DMS79 (cell line): ENCODE measurements around the gene FPGS.
A peak's percentile ranks its signal among the peaks of the same experiment; 100 is the strongest.
"Not testable (repeated sequence)": the region's sequence is repeated elsewhere in the genome, so short reads cannot be mapped to it uniquely, and the experiment has no call there.

Experiments used
- DNase-seq: peaks from one replicate; lab custom pipeline; 2025; lab: John Stamatoyannopoulos, UW

The FPGS gene

DNA sequence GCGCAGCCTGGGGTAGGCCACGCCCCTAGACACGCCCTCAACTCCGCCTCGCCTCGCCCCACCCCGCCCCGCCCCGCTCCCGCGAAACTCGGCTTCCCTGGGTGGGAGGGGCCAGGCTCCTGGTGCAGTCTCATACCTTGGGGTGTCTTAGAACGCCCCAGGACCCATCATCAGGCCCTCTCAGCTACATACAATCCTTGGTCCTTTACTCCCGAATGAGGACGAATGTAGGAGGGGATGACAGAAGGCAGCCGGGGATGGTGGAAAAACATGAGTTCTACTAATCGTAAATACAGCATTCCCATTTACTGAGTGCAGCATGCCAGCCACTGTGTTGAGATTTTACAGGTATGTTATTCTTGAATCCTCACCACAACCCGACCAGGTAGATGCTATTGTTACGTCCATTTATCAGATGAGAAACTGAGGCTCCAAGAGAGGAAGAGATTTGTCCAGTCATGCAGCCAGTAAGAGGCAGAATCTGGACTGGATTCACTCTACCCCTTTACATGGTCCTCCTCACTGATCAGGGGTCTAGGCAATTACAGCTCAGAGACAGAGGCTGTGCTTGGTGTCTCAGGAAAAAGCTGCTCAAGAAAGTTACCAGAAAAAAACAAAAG lies 31.0 kb upstream of the FPGS start:
- DNase-seq = no peak

DNA sequence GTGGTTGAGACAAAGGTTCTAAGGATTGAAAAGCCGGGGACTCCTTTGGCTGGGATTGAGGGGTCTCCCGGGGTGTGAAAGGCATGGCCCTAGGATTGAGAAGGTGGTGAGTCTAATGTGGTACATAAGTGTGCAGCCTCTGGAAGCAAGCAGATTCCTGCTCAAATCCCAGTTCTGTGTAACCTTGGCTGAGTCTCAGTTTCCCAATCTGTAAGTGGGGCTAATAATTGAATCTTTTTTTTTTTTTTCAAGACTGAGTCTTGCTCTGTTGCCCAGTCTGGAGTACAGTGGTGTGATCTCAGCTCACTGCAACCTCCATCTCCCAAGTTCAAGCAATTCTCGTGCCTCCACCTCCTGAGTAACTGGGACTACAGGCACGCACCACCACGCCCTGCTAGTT lies 30.1 kb upstream of the FPGS start:
- DNase-seq = no peak

DNA sequence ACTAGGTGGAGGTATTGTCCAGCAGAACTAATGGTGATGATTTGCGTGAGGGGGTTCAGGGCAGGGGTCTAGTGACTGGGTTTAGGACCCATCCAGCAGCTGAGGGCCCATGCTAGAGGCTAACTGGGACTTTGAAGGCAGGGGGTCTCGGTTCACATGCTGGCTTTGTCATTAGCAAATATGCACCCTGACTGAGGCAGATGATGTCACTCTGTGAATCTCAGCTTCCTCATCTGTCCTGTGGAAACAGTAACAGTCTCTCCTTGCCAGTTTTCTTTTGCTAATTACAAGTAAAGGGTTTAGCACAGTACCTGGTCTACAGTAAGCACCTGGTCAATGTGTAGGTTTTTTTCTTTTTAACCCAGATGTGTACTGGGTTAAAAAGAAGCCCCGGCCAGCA lies 29.4 kb upstream of the FPGS start:
- DNase-seq = no peak

DNA sequence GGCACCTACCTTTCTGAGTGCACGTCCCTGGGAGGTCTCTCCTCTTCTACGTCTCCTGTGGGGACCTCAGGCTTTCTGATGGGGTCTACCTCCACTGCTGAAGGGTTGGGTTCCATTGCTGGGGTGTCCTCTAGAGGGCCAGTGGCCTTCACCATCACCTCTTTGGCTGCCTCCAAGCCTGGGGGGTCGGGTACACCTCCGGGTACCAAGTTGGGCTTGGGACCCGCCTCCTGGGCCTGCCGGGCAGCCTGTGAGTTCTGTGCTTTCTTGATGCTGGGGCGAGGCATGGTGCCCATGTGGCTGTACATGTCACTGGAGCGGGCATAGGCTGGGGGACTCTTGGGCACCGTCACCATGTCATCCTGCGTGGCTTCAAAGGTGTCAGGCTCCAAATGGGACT lies 28.7 kb upstream of the FPGS start:
- no peak for DNase-seq

DNA sequence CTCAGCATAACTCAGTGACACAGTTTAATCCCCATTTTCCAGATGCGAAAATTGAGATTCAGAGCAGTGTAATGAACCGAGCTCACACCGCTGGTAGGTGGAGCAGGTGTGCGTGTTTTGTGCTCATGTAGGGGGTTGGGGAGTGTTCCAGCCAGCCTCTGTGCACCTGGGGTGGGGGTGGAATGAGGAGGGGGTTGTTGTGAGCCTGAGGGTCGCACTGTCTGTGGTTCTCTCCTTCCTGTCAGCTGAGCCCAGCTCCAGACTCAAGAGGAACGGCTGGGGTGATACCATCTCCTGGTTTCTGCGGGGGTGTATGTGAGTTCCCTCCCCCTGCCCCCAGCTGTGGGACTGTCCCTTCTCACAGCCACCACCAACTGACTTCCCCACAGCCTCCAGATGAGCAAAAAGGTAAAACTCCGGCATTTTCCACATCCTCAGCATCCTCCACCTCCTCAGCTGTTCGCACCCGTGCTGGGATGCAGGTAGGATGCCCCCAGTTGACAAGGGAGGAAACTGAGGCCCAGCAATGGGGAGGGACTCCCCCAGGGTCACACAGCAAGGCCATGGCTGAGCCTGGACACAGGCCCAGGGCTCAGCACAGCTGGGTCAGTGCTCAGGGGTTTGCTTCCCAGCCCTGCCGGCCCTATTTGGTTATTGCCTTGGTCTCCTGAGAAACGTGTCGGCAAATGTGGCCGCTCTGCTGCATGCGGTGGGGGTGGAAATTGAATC lies 26.3 kb upstream of the FPGS start:
- DNase-seq = no peak

DNA sequence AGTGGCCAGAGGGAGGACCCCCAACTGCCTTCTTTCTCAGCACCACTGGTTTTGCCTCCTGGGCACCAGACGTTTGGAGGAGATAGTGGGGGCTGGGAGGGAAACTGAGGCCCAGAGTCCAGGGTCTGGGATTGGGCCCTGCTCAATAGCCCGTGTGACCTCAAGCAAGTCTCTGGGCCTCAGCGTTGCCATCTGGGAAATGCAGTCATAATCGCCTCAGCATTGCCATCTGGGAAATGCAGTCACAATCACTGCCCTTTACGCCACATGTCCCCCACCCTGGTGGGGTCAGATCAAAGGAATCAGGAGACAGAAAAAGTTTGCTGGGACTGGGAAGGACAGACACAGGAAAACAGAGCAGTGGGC lies 25.8 kb upstream of the FPGS start:
- DNase-seq = no peak

DNA sequence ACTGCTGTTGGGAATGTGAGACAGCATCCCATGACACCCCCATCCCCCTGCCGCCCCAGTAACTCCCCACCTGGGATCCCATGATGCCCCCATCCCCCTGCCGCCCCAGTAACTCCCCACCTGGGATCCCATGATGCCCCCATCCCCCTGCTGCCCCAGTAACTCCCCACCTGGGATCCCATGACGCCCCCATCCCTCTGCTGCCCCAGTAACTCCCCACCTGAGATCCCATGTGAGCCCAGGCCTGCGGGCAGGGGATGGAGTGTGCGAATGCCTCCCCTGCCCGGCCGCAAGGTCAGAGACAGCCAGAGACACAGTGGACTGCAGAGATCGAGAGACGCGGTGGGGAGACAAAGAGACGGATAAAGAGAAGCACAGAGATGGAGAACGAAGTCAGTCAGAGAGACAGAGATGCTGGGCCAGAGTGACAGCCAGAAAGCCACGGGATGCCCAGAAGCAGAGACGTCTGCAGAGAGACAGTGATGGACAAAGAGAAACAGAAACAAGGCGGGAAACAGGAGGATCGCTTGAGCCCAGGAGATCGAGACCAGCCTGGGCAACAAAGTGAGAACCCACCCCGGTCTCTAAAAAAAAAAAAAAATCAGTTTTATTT lies 25.2 kb upstream of the FPGS start:
- DNase-seq = no peak

DNA sequence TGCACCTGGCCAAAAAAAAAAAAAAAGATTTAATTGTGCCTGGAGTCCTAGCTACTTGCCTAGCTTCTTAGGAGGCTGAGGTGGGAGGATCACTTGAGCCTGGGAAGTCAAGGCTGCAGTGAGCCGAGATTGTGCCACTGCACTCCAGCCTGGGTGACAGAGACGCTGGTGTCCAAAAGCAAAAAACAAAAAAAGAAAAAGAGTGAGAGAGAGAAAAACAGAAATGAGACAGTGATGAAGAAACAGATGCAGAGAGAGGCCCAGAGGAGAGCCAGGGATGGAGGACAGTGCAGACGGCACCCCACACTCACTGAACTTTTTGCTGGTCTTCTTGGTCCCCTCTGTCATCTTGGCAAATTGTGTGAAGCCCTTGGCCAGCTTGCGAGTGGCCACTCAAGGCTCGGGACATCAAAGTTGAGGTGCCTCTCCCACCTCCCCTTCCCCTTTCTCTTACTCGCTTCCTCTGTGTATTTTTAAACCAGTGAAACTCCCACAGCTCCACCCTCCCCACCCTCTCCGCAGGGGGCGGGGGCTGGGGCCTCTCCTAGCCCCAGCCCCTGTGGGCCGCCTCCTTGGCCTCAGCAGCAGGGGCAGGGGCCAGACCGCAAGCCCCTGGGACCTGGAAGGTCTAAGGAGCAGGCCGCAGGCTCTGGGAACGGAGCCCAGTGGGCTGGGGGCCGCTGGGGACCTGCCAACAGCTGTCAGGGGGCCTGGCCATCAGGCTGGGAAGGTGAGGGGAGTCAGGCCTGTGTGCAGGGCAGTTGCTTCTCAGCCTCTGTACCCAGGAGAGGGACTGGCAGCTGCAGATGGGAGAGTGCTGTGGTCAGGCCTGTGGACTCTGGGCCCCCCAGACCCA lies 24.2 kb upstream of the FPGS start, which contains the start of gene SH2D3C:
Gene SH2D3C, minus strand, starts transcription at position 387 of the 856 bp plus-strand sequence. Its CDS starts 39 bp downstream, at position 348.
- DNase-seq = no peak

DNA sequence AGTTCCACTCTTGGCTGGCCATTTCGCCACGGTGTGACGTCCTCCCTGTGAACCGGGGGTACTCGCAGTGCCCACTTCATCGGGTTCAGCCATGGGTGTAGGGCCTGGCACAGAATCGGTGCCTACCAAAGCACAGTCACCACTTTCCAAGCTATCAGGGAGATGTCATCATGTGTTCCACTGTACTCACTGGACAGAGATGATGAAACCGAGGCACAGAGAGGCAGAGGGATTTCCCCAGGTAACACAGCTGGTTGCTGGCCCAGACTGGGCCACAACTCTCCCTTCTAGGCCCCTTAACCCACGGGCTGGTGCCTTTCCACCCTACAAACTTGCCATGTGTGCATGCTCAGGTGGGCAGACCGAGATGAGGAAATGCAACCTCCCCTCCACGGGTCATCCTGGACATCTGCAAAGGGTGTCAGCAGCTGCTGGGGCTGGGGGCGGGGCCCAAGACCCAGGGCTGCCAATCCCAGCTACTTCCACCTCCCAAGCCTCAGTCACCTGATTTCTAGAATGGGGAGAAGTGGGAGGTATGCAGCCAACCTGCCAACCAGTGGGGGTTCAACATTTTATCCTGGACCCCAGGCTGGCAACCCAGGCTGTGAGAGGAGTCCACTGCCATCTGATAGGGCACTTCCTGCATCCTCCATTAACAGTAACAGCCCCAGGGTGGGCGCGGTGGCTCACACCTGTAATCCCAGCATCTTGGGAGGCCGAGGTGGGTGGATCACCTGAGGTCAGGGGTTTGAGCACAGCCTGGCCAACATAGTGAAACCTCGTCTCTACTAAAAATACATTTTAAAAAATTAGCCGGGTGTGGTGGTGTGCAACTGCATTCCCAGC lies 23.3 kb upstream of the FPGS start:
- no peak for DNase-seq

DNA sequence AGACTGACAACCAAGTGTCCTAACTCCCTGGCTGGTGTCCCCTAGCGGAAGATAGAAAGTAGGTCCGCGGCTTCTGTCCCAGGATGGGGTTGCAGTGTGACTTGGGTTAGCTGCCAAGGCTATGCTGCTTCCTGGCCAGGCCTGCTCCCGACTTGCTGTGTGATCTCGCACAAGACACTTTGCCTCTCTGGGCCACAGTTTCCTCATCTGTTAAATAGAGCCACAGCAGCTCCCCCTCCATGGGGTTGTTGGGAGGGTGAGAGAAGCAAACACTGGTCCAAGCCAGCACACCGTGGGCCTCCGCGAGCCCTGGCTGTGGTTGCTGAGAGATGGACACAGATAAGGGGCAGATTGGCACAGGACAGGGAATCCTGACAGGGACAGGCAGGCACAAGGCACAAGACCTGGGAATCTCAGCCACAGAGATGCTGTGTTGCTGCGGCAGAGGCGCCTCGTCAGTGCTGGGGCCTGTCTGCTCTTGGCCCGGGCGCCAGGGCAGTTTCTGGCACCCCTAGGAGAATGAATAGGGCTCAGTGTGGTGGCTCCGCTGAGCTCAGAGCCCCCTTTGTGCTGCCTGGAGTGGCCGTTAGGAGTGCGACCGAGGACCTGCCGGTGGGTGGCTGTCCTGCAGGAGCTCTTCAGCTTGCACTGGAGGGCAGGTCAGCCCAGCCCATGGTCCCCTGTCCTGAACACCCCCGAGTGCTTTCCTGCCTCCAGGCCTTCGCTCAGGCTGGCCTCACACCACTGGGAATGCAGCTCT lies 22.4 kb upstream of the FPGS start:
- no peak for DNase-seq

DNA sequence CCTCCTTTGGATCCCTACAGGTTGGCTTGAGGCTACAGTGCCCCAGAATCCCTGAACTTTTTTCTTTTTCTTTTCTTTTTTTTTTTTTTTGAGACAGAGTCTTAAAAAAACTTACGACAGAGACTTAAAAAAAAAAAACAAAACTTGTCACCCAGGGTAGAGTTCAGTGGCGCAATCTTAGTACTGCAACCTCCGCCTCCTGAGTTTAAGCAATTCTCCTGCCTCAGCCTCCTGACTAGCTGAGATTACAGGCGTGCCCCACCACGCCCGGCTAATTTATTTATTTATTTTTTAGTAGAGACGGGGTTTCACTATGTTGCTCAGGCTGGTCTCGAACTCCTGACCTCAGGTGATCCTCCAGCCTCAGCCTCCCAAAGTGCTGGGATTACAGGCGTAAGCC lies 21.8 kb upstream of the FPGS start:
- not testable (repeated sequence) for DNase-seq

DNA sequence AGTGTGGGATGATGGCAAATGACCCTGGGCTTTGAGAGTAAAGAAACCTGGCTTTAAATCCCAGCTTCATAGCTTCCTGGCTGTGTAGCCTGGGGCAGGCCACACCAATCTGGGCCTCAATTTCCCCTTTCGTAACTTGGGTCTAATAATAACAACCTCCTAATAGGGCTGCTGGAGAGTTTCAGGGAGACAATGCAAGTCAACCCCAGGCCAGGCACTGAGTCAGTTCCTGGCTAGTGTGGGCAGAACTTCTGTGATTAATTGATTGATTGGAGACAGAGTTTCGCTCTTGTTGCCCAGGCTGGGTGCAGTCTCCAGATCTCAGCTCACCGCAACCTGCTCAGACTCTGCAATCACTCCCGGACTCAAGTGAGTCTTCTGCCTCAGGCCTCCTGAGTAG lies 20.9 kb upstream of the FPGS start:
- DNase-seq = no peak

DNA sequence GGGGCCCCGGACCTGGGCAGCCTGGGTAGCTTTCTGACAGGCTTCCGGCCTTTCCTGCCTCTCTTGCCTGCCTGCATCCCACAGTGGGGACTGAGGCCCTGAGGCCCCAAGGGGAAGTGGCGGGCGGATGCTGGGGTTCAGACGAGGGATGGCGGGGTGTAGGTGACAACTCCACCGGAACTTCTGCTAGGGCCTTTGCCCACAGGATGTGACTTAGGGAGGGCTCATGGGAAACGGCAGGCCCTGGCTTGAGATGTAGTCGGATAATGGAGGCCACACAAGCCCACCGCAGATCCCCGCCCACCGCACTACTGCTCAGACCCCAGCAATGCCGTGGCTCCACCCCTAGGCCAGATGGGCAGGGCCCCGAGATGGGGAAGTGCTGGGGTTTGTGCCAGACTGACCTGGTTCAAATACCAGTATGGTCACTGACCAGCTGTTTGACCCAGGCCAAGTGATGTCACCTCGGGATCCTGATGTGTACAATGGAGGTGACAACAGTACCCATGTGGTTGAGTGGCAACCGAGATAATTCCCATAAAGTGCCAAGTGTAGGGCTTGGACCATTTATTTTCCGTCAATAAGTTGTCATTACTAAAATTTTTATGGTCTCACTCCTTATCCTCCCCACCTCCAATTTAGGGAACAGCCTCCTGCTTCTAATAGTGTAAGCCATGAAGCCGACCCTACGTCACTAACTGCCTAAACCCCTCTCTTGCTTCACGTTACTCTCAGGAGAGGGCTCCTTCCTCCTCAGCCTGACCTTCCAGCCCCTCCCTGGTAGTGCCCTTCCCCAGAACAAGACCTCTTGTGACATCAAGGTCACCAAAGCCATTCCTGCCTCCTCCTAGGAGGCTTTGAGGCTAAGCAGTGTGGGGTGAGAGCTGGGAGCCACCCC lies 19.3 kb upstream of the FPGS start:
- no peak for DNase-seq

DNA sequence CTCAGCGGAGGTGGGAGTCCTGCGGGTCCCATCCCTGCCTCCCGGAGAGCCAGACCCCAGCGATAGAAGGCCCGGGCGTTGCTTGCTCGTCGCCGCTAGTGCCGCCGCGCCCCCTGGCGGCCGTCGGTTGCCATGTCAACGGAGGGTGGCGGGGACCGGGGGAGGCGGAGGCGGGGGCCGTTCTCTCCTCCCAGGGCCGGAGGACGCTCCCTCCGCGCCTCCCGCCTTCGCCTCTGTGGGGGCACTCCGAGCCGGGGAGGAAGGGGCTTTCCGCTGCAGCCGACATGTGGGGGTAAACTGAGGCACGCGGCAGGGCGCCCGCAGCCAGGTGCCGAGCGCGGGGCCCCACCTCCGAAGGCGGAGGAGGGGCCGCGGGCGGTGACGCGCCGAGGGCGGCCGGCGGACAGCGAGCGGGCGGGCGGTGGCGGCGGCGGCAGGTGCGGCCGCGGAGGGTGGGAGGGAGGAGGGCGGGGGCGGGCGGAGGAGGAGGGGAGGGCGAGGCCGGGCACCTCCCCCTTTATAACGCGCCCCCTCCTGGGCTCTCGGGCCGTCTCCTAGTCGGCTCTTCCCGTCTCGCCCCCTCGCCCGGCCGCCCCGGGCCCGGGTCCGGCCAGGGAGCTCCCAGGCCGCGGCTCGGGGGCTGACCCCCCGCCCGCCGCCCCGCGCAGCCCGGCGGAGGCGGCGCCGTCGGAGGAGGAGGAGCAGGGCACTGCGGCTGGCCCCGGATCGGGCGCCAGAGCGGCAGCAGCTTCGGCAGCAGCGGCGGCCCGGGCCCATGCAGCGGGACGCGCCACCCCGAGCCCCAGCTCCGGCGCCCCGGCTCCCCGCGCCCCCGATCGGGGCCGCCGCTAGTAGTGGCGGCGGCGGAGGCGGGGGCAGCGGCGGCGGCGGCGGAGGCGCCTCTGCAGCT lies 17.4 kb upstream of the FPGS start:
- peak; percentile 61 for DNase-seq

DNA sequence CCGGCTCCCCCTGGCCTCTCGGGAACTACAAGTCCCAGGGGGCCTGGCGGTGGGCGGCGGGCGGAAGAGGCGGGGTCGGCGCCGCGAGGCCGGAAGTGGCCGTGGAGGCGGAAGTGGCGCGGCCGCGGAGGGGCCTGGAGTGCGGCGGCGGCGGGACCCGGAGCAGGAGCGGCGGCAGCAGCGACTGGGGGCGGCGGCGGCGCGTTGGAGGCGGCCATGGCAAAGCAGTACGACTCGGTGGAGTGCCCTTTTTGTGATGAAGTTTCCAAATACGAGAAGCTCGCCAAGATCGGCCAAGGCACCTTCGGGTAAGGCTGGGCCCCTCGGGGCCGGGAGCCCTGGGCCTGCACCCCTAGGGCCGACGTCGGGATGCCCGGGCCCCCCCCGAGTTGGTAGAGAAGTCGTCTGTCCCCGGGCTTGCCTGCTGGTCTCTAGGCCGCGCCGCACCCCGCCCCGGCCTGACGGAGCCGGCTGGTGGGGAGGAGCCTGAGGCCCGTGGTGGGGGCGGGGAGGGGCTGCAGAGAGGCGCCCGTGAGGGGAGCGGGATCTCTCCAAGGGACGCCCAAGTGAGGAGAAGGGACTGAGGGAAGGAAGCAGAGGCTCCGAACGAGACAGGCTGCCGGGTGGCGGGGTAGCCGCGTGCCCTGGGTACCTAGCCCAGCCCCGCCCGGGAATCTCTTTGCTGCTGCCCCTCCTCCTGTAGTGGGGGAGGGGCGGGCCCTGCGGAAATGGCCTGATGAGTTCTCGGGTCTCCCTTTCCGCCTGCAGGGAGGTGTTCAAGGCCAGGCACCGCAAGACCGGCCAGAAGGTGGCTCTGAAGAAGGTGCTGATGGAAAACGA lies 16.5 kb upstream of the FPGS start, which contains the start of gene CDK9:
Gene CDK9, plus strand, starts transcription at position 102 of the 840 bp plus-strand sequence. Its CDS starts 115 bp downstream, at position 217.
- peak; percentile 68 for DNase-seq

DNA sequence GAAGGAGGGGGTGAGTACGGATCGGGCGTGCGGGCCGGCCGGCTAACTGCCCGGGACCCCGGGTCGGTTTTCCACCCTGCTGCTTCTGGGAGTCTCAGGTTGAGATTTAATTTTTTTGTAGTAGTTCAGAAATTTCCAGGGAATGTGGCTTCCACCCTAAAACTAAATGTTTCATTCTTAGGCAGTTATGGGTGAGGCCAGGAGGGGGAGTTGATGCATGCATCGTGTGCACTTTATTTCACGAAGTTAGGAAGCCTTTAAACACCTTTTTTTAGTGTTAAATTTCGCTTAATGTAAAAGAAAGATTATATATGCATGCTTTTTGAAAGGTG lies 15.9 kb upstream of the FPGS start:
- DNase-seq = no peak

DNA sequence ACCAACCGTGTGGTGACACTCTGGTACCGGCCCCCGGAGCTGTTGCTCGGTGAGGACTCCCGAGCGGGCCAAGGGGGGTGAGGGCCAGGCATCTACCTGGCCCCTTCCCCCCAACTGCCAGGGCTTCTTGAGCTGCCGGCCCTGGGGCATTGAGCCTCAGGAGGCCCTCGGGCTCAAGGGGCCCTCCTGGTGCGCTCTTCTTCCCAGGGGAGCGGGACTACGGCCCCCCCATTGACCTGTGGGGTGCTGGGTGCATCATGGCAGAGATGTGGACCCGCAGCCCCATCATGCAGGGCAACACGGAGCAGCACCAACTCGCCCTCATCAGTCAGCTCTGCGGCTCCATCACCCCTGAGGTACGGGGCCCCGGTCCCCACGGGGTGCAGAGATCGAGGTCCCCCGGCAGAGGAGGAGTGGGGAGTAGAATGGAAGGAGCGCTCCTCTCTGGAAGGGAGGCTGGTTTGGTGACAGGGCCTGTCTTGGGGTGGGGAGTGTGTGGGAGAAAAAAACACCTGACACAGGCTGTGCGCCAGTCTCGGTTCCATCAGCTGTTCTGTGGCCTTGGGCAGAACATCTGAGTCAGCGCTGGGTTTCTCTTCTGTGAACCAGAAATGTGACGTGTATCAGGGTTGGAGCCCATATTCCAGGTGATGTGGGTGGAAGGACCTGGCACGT lies 14.2 kb upstream of the FPGS start:
- no peak for DNase-seq
